Activated CD4-positive, alpha-beta T cell treated with anti-CD3 and anti-CD28 coated beads, Interleukin-10, Interleukin-2, amounts not matched to agents 100 ng/mL and 50 ng/mL, durations not matched to agents 16 hours and 8 hours (primary cell): ENCODE measurements around the gene THSD7B.
A peak's percentile ranks its signal among the peaks of the same experiment; 100 is the strongest.

Experiments used
- DNase-seq: peaks from one replicate; pipeline ENCODE4 v3.0.0-alpha.2; 2020

THSD7B gene

GRCh38 chr2:137156221-137156844, 391.0 kb downstream of the THSD7B start:
- DNase-seq, result no peak

GRCh38 chr2:137157851-137158250, 392.5 kb downstream of the THSD7B start:
- DNase-seq, result no peak

GRCh38 chr2:137161250-137161649, 395.9 kb downstream of the THSD7B start:
- no peak for DNase-seq

- DNase-seq, result no peak
Measured at GRCh38 chr2:137165968-137166367, 400.6 kb downstream of the THSD7B start.

- DNase-seq, result no peak
Measured at GRCh38 chr2:137167651-137168050, 402.3 kb downstream of the THSD7B start.

- DNase-seq, result no peak
Measured at GRCh38 chr2:137168552-137168951, 403.2 kb downstream of the THSD7B start.

- no peak for DNase-seq
Measured at GRCh38 chr2:137172162-137172561, 406.8 kb downstream of the THSD7B start.

- DNase-seq, result peak; percentile 14
Measured at GRCh38 chr2:137173463-137173862, 408.1 kb downstream of the THSD7B start.

GRCh38 chr2:137175246-137175645, 409.9 kb downstream of the THSD7B start:
- DNase-seq, result no peak

- no peak for DNase-seq
Measured at GRCh38 chr2:137178951-137179377, 413.6 kb downstream of the THSD7B start.

GRCh38 chr2:137179542-137179941, 414.2 kb downstream of the THSD7B start:
- DNase-seq, result no peak

GRCh38 chr2:137180012-137180411, 414.7 kb downstream of the THSD7B start:
- no peak for DNase-seq

GRCh38 chr2:137181370-137181769, 416.0 kb downstream of the THSD7B start:
- no peak for DNase-seq

- DNase-seq, result no peak
Measured at GRCh38 chr2:137182071-137182470, 416.7 kb downstream of the THSD7B start.

GRCh38 chr2:137183206-137183898, 418.0 kb downstream of the THSD7B start:
- no peak for DNase-seq

GRCh38 chr2:137185378-137186078, 420.2 kb downstream of the THSD7B start:
- no peak for DNase-seq

- no peak for DNase-seq
Measured at GRCh38 chr2:137187216-137187615, 421.9 kb downstream of the THSD7B start.

GRCh38 chr2:137190411-137191195, 425.3 kb downstream of the THSD7B start:
- no peak for DNase-seq

- DNase-seq, result no peak
Measured at GRCh38 chr2:137192366-137193310, 427.3 kb downstream of the THSD7B start.

GRCh38 chr2:137193401-137193800, 428.1 kb downstream of the THSD7B start:
- DNase-seq, result no peak

- DNase-seq, result no peak
Measured at GRCh38 chr2:137194111-137194510, 428.8 kb downstream of the THSD7B start.

GRCh38 chr2:137199751-137200150, 434.4 kb downstream of the THSD7B start:
- DNase-seq, result no peak
